GM12878 (cell line): ENCODE results near the gene PRTFDC1.

ENCODE experiments used
- CREM ChIP-seq: IDR thresholded peaks from 2 replicates; pipeline ENCODE4 v1.6.1; 2014; ENCODE audit warnings: antibody characterized with exemption, low read depth
- EZH2 ChIP-seq: IDR thresholded peaks from 2 replicates; pipeline ENCODE4 v1.6.1; 2012; ENCODE audit warnings: low read depth, mild to moderate bottlenecking, control low read depth, inconsistent platforms, low read length, borderline replicate concordance; ENCODE audit not compliant: control insufficient read depth
- HDGF ChIP-seq: fragments of 450-650 bp; IDR thresholded peaks from 2 replicates; pipeline ENCODE4 v1.6.1; 2016; ENCODE audit warnings: antibody characterized with exemption
- POLR2AphosphoS5 ChIP-seq: IDR thresholded peaks from 2 replicates; pipeline ENCODE4 v1.6.1; 2011; ENCODE audit warnings: mild to moderate bottlenecking, low read length, inconsistent platforms
- TF ChIP-seq, protein P1 (sequence below): IDR thresholded peaks from 2 replicates; pipeline ENCODE4 v1.6.1; 2012; ENCODE audit warnings: low read depth, low read length, improper control_type of control experiment
- TF ChIP-seq, protein P2 (sequence below): fragments of 450-650 bp; IDR thresholded peaks from 2 replicates; pipeline ENCODE4 v1.6.1; 2017; ENCODE audit warnings: mild to moderate bottlenecking
- TF ChIP-seq, protein P3 (sequence below), 3 experiments: IDR thresholded peaks in 2 of 3; conservative IDR thresholded peaks in 1 of 3; 2 replicates each; pipeline ENCODE4 v1.5.1; 2011; ENCODE audit warnings: low read depth in 3 of 3, low read length in 3 of 3, mild to moderate bottlenecking in 3 of 3, control low read depth in 2 of 3, moderate library complexity in 2 of 3, inconsistent platforms in 1 of 3, mixed read lengths in 1 of 3; ENCODE audit not compliant: control insufficient read depth in 2 of 3, insufficient read depth in 1 of 3; ENCODE audit errors: extremely low read depth in 1 of 3

DNA sequence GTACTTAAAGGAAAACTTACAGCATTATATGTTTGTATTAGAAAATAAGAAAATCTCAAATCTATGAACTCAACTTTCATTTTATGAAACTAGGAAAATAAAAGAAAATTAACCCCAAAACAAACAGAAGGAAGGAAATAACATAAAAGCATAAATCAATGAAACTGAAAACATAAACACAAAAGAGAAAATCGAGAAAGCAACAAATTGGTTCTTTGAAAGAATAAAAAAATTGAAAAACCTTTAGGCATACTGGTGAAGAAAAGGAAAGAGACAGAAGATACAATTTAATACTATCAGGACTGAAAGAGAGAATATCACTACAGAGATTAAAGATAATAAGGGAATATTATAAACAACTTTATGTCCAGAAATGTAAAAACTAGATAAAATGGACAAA lies 21.2 kb downstream of the PRTFDC1 start:
- TF ChIP-seq HDGF (no peak), POLR2AphosphoS5 (no peak), EZH2 (no peak), CREM (no peak)
- TF ChIP-seq, protein P1, sequence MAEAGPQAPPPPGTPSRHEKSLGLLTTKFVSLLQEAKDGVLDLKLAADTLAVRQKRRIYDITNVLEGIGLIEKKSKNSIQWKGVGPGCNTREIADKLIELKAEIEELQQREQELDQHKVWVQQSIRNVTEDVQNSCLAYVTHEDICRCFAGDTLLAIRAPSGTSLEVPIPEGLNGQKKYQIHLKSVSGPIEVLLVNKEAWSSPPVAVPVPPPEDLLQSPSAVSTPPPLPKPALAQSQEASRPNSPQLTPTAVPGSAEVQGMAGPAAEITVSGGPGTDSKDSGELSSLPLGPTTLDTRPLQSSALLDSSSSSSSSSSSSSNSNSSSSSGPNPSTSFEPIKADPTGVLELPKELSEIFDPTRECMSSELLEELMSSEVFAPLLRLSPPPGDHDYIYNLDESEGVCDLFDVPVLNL, result no peak
- TF ChIP-seq, protein P2, sequence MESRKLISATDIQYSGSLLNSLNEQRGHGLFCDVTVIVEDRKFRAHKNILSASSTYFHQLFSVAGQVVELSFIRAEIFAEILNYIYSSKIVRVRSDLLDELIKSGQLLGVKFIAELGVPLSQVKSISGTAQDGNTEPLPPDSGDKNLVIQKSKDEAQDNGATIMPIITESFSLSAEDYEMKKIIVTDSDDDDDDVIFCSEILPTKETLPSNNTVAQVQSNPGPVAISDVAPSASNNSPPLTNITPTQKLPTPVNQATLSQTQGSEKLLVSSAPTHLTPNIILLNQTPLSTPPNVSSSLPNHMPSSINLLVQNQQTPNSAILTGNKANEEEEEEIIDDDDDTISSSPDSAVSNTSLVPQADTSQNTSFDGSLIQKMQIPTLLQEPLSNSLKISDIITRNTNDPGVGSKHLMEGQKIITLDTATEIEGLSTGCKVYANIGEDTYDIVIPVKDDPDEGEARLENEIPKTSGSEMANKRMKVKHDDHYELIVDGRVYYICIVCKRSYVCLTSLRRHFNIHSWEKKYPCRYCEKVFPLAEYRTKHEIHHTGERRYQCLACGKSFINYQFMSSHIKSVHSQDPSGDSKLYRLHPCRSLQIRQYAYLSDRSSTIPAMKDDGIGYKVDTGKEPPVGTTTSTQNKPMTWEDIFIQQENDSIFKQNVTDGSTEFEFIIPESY, result no peak
- TF ChIP-seq, protein P3, sequence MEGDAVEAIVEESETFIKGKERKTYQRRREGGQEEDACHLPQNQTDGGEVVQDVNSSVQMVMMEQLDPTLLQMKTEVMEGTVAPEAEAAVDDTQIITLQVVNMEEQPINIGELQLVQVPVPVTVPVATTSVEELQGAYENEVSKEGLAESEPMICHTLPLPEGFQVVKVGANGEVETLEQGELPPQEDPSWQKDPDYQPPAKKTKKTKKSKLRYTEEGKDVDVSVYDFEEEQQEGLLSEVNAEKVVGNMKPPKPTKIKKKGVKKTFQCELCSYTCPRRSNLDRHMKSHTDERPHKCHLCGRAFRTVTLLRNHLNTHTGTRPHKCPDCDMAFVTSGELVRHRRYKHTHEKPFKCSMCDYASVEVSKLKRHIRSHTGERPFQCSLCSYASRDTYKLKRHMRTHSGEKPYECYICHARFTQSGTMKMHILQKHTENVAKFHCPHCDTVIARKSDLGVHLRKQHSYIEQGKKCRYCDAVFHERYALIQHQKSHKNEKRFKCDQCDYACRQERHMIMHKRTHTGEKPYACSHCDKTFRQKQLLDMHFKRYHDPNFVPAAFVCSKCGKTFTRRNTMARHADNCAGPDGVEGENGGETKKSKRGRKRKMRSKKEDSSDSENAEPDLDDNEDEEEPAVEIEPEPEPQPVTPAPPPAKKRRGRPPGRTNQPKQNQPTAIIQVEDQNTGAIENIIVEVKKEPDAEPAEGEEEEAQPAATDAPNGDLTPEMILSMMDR (IDR thresholded peaks at IDR 0.05 in 2 of 3, conservative IDR thresholded peaks at IDR 0.05 in 1 of 3; ENCODE audit: control insufficient read depth in 2 of 3, extremely low read depth in 1 of 3, insufficient read depth in 1 of 3, low read depth in 3 of 3, low read length in 3 of 3), result no peak
